ENCODE measurements around the gene ACKR2. TPM values are rescaled to one million over a fixed set of nuclear protein-coding genes. Genes with fewer than 3 reads are reported as not detected.

The ACKR2 gene
- total and polyA plus RNA-seq, 2 of the 13 experiments (the other 11 are each of a cell fraction or from before 2014, with no cell fraction given), result 1.1 to 1.9 TPM

- TF ChIP-seq AGO1 (IDR thresholded peaks at IDR 0.05; ENCODE audit: low read depth, low read length, poor library complexity, severe bottlenecking) (no peak), SIX1 (CRISPR knock-in tag; IDR thresholded peaks at IDR 0.05; ENCODE audit: borderline replicate concordance) (peak; percentile 59; the same call in 1 of the 2 replicates), HOXA3 (CRISPR knock-in tag; IDR thresholded peaks at IDR 0.05) (no peak), SNAPC4 (CRISPR knock-in tag; IDR thresholded peaks at IDR 0.05) (no peak), ZNF569 (CRISPR knock-in tag; IDR thresholded peaks at IDR 0.05; ENCODE audit: borderline replicate concordance) (no peak), CBX5 (CRISPR knock-in tag; IDR thresholded peaks at IDR 0.05; ENCODE audit: borderline replicate concordance) (no peak; the same call in 1 of the 2 replicates), SMC3 (IDR thresholded peaks at IDR 0.05; ENCODE audit: low read length) (peak; percentile 29; the same call in 1 of the 2 replicates), ZFP1 (CRISPR knock-in tag; IDR thresholded peaks at IDR 0.05) (0 out of 2 replicates have a peak, but pooled peaks have one; percentile 22), PHF21A (CRISPR knock-in tag; IDR thresholded peaks at IDR 0.05) (peak; percentile 39), RCOR2 (CRISPR knock-in tag; IDR thresholded peaks at IDR 0.05) (peak; percentile 83), CEBPG (CRISPR knock-in tag; IDR thresholded peaks at IDR 0.05) (peak; percentile 72), GABPA (IDR thresholded peaks at IDR 0.05; ENCODE audit: low read depth, low read length) (no peak), GABPA (CRISPR knock-in tag; IDR thresholded peaks at IDR 0.05; ENCODE audit: low read depth) (no peak), ZMAT5 (CRISPR knock-in tag; IDR thresholded peaks at IDR 0.05; ENCODE audit: borderline replicate concordance, low read depth) (no peak), GZF1 (CRISPR knock-in tag; IDR thresholded peaks at IDR 0.05) (no peak), JARID2 (CRISPR knock-in tag; IDR thresholded peaks at IDR 0.05; ENCODE audit: insufficient replicate concordance) (no peak), KLF9 (CRISPR knock-in tag; IDR thresholded peaks at IDR 0.05; ENCODE audit: low read depth) (peak; percentile 50; the same call in 1 of the 2 replicates), DNMT3B (CRISPR knock-in tag; conservative IDR thresholded peaks at IDR 0.05) (0 out of 2 replicates have a peak, but pooled peaks have one; percentile 69), ZNF761 (CRISPR knock-in tag; conservative IDR thresholded peaks at IDR 0.05) (no peak), GATA4 (IDR thresholded peaks at IDR 0.05; ENCODE audit: borderline replicate concordance, low read depth) (no peak), SRY (CRISPR knock-in tag; IDR thresholded peaks at IDR 0.05) (no peak), STAT6 (CRISPR knock-in tag; IDR thresholded peaks at IDR 0.05; ENCODE audit: borderline replicate concordance) (0 out of 2 replicates have a peak, but pooled peaks have one; percentile 9), ZNF234 (CRISPR knock-in tag; conservative IDR thresholded peaks at IDR 0.05) (no peak), ZNF562 (CRISPR knock-in tag; IDR thresholded peaks at IDR 0.05; ENCODE audit: borderline replicate concordance) (no peak), SMARCC2 (IDR thresholded peaks at IDR 0.05) (no peak)
Observed at GRCh38 chr3:42829083-42829627, 19.9 kb downstream of the ACKR2 start (continued).
